ENCODE data around the gene TBP.
A peak's percentile ranks its signal among the peaks of the same experiment; 100 is the strongest.
"Not testable (repeated sequence)": the region's sequence is repeated elsewhere in the genome, so short reads cannot be mapped to it uniquely, and the experiment has no call there.

Gene TBP

DNA sequence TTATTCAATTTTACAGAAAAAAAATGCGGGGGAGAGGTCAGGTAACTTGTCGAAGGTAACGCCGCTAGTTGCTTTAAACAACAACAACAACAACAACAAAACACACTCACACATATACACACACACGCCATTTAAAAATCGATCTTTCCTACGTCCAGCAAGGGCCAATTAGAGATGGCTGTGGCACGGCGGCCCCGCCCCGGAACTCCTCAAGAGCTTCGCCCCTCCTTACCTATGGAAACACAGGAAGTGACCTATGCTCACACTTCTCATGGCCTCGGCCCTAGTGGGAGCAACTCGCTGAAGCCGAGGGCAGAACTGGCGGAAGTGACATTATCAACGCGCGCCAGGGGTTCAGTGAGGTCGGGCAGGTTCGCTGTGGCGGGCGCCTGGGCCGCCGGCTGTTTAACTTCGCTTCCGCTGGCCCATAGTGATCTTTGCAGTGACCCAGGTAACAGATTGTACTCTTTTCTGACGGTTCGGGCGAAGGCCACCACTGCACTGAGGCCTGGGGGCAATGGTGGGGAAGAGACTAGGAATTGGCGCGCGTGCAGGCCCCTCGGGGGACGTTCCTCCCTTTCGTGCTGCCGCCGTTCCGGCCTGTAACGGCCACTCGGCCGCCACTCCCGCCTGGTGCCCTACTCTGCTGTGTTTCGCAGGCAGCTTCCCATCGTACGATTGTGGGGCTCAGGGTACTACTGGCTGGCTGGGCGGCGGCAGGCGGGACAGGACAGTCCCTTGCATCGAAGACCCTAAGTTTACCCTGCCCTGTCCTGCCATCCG is at the start of gene TBP:
Gene TBP (plus strand): TSS at position 357 of the 783 bp plus-strand sequence. CDS start 2,661 bp downstream, outside the sequence.
- peak; percentile 99 for DNase-seq

GRCh38 chr6:170504479-170504878 is 49.7 kb upstream of the TBP start:
- DNase-seq = no peak

- no peak for DNase-seq
Measured at GRCh38 chr6:170505306-170505705, 48.9 kb upstream of the TBP start.

DNA sequence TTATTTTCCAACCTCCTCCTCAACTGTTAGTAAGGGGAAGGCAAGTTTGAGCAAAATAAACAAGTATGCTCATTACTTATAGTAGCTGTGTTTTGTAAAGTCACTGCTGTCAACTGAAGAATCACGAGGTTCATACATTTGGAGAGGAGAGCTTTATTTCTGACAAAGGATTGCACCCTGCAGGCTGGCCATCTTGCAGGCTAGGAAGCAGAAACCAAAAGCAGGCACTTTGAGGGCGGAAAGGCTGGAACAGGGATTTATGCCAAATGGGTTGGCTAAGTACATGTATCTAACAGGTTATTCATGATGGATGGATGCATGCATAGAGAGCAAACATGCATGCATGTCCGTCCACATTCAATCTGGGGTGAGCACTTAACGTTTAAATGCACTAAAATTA is 47.7 kb upstream of the TBP start:
- no peak for DNase-seq

DNA sequence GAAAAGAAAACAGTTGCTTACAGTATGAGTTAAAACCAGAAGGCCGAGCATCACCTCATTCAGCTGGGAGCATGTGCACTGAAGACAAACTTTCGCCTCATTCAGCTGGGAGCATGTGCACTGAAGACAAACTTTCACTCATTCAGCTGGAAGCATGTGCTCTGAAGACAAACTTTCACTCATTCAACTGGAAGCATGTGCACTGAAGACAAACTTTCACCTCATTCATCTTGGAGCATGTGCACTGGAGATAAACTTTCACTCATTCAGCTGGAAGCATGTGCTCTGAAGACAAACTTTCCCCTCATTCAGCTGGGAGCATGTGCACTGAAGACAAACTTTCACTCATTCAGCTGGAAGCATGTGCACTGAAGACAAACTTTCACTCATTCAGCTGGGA is 46.4 kb upstream of the TBP start:
- DNase-seq = not testable (repeated sequence)

DNA sequence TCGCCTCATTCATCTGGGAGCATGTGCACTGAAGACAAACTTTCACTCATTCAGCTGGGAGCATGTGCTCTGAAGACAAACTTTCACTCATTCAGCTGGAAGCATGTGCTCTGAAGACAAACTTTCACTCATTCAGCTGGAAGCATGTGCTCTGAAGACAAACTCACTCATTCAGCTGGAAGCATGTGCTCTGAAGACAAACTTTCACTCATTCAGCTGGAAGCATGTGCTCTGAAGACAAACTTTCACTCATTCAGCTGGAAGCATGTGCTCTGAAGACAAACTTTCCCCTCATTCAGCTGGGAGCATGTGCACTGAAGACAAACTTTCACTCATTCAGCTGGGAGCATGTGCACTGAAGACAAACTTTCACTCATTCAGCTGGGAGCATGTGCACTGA is 45.9 kb upstream of the TBP start:
- DNase-seq = not testable (repeated sequence)

DNA sequence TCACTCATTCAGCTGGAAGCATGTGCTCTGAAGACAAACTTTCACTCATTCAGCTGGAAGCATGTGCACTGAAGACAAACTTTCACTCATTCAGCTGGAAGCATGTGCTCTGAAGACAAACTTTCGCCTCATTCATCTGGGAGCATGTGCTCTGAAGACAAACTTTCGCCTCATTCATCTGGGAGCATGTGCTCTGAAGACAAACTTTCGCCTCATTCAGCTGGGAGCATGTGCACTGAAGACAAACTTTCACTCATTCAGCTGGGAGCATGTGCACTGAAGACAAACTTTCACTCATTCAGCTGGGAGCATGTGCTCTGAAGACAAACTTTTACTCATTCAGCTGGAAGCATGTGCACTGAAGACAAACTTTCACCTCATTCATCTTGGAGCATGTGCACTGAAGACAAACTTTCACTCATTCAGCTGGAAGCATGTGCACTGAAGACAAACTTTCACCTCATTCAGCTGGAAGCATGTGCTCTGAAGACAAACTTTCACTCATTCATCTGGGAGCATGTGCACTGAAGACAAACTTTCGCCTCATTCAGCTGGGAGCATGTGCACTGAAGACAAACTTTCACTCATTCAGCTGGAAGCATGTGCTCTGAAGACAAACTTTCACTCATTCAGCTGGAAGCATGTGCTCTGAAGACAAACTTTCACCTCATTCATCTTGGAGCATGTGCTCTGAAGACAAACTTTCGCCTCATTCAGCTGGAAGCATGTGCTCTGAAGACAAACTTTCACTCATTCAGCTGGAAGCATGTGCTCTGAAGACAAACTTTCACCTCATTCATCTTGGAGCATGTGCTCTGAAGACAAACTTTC is 45.1 kb upstream of the TBP start:
- not testable (repeated sequence) for DNase-seq

DNA sequence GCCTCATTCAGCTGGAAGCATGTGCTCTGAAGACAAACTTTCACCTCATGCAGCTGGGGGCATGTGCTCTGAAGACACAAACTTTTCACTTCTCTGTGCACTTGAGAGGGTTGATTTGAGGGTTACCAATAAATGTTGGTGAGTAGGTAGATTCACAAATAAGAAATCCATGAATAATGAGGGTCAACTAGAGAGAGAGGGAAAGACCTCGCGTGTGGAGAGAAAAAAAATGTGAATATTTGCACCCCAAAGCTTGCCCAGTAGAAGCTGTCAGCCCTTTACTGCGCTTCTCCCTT is 44.5 kb upstream of the TBP start:
- DNase-seq = no peak

GRCh38 chr6:170510631-170511030 is 43.5 kb upstream of the TBP start:
- DNase-seq = no peak

- DNase-seq = no peak
Measured at GRCh38 chr6:170512249-170512648, 41.9 kb upstream of the TBP start.

- DNase-seq = no peak
Measured at GRCh38 chr6:170514908-170515307, 39.3 kb upstream of the TBP start.

- DNase-seq = peak; percentile 82
Measured at GRCh38 chr6:170516783-170517616, 37.2 kb upstream of the TBP start.

- DNase-seq = peak; percentile 27
Measured at GRCh38 chr6:170522565-170523183, 31.5 kb upstream of the TBP start.

DNA sequence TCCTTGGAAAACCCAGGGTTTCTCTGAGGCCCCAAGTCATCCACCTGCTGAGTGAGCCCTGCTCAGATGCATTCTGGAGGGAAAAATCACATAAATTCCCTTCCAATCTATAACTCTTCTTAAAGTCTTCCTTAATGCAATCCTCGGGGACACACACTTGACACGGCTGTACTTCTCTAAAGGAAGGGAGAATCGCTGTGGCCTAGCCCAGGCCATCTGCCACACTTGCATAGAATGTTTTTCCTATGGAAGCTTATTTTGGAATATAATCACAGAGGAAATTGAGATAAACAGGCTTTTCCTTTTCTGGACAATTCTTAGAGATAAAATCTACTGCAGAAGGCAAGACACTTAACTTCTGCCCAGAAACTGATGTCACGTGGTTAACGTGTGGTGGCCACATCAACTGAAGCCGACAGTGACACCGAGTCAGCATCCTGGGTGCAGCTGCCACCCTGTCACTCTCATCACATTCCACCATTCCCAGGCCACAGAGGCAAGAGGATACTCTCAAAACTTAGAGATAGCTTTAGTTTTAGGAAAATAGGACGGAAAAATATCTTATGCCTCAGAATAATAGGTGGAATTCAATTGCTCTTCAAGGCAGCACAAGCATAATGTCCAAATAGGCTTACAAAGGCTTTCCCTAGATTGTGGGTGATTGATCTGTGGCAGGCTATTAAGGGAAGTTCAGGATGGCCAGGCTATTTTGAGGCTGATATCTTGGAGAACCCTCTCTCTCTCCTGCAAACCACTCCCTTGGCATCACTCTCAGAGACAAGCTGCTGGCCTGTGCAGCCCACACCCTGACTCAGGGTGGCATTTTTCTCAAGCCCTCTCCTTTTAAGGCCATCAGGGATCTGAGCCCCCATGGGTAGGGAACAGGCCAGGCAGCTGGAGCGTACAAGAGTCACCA is 30.7 kb upstream of the TBP start:
- DNase-seq = peak; percentile 34

GRCh38 chr6:170524172-170524502 is 30.0 kb upstream of the TBP start:
- peak; percentile 10 for DNase-seq

GRCh38 chr6:170525795-170526194 is 28.4 kb upstream of the TBP start:
- DNase-seq = no peak

DNA sequence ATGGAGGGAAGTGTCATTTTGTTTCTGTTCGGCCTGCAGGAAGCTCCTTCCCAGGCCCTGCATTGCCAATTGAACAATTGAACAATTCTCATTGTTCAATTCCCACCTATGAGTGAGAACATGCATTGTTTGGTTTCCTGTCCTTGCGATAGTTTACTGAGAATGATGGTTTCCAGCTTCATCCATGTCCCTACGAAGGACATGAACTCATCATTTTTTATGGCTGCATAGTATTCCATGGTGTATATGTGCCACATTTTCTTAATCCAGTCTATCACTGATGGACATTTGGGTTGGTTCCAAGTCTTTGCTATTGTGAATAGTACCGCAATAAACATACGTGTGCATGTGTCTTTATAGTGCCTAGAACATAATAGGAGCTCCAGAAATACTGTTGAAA is 26.2 kb upstream of the TBP start:
- DNase-seq = not testable (repeated sequence)

DNA sequence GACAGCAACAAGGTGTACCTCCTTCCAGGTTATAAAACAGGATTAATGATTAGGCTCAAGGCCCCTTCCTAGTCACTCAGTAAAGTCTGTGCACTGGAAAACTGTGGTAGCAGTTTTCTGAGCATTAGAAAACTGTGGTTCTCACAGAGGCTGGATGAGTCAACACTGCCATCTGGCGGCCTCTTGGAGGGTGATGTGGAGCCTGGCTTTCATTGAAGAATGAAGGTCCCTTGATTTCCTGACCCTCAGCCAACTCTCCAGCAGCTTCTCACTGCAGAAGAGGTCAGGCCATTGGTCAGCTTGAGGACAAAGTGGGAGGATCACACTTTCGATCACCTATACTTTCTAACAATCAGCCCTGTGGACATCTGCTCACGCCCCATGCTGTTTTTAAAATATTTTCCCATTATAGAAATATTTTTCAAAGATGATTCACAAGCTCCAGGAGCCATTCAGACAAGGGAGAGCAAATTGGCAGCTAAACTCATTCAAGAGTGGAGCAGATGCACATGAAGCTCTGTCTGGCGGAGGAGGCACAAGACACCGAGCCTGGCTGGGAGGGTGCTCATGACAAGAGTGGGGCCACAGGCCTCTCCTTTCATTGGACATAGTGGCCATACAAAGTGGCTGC is 24.2 kb upstream of the TBP start:
- peak; percentile 87 for DNase-seq

DNA sequence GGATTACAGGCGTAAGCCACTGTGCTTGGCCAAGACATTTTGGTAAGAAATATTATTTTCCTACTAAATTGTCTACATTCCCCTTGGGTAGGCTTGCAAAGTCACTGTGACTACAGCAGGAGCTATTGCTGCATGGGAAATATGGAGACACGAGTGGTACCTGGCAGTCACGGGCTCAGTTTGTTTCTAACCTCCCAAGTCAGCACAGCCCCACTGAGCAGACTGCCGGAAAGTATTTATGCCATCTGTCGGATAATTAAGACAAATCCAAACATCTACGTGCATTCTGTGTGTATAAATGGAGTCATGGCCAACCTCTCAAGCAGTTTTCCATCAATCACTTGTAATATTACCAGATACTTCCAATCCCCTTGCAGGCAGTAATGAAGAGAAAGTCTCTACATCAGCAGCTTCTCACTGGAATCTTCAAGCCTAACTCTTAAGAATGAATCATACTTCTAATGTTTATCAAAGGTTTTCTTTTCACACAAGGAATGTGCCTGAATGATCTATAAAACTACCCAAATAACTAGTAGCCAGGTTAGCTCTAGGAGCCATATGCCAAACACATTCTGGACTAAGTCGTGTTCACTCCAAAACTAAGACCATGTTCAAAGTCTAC is 21.2 kb upstream of the TBP start:
- no peak for DNase-seq

DNA sequence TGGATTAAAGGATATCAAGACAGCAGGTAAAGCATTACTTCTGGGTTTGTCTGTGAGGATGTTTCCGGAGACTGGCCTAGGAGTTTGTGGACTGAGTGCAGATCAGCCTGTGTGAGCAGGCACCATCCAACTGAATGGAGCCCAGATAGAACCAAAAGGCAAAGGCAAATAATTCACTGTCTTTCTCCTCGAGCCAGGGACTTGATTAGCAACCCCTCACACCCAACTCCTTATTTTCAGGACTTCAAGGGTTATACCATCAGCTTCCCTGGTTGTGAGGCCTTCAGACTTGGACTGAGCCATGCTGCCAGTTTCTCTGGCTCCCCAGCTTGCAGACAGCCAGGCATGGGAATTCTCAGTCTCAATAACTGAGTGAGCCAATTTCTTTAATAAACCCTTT is 20.4 kb upstream of the TBP start:
- DNase-seq = no peak

DNA sequence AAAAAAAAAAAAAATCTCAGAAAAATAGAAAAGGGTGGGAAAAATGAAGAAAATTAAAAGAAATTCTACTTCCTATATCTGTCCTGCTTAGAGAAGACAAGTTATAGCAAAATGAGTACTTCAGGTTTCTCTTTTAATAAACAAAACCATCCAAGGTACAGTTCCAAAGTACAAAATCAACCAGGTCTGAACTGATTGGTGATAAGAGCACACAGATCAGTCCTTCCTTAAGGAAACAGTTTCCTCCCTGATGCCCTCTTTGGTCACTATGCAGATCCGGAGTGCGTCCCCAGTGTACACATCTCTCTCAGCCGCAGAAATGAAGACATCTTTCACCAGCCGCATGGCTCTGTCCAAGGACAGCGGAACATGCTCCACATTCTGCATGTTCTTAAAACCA is 19.2 kb upstream of the TBP start:
- DNase-seq = no peak

Data from hematopoietic multipotent progenitor cell treated with erythropoietin and hydrocortisone succinate and interleukin-3 and kit ligand, for 6 days (in vitro differentiated cells).